CD14-positive monocyte (primary cell): ENCODE results near the gene ZGLP1. TPM values are rescaled to one million over a fixed set of nuclear protein-coding genes. Genes with fewer than 3 reads are reported as not detected.

ENCODE experiments used
- DNase-seq, 3 donors: peaks; one replicate each; pipeline ENCODE4 v3.0.0-alpha.2; 2011 to 2022
- H2AFZ ChIP-seq: 2 replicates; pipeline ENCODE4 v1.6.0; 2012; ENCODE audit warnings: mild to moderate bottlenecking, low read depth, low read length, inconsistent platforms; ENCODE audit not compliant: insufficient read depth, poor library complexity, severe bottlenecking
- H3K27ac ChIP-seq, 2 donors: 1 replicate in 1 of 2; 2 replicates in 1 of 2; pipeline ENCODE4 v1.5.1; 2012 to 2013; ENCODE audit warnings: low read length in 2 of 2, control low read depth in 1 of 2, inconsistent platforms in 1 of 2, low read depth in 1 of 2, mild to moderate bottlenecking in 1 of 2
- H3K27me3 ChIP-seq, 2 donors: one replicate each; pipeline versions ENCODE4 v1.6.0 to v1.6.1; 2011 to 2013; ENCODE audit warnings: low read length in 2 of 2; ENCODE audit not compliant: control insufficient read depth in 2 of 2, insufficient read depth in 2 of 2
- H3K36me3 ChIP-seq, 2 donors: replicated peaks in 1 of 2; 1 replicate in 1 of 2; 2 replicates in 1 of 2; pipeline versions ENCODE4 v1.5.1 to v1.6.1; 2012 to 2013; ENCODE audit warnings: low read length in 2 of 2, control low read depth in 1 of 2, inconsistent platforms in 1 of 2, mild to moderate bottlenecking in 1 of 2; ENCODE audit not compliant: insufficient read depth in 2 of 2, control insufficient read depth in 1 of 2
- H3K4me1 ChIP-seq, 2 donors: 1 replicate in 1 of 2; 2 replicates in 1 of 2; pipeline versions ENCODE4 v1.5.1 to v1.6.1; 2012 to 2013; ENCODE audit warnings: low read length in 2 of 2, control low read depth in 1 of 2, inconsistent platforms in 1 of 2, mild to moderate bottlenecking in 1 of 2, moderate library complexity in 1 of 2; ENCODE audit not compliant: insufficient read depth in 2 of 2, control insufficient read depth in 1 of 2
- H3K4me2 ChIP-seq: replicated peaks from 2 replicates; pipeline ENCODE3; 2012; ENCODE audit warnings: low read length, moderate library complexity, mild to moderate bottlenecking; ENCODE audit not compliant: poor library complexity, severe bottlenecking; ENCODE audit errors: extremely low read depth
- H3K4me3 ChIP-seq, 3 experiments: fragments of 200-600 bp in 1 of 3; sonication (generic) in 1 of 3; replicated peaks in 1 of 3; 1 replicate in 2 of 3; 2 replicates in 1 of 3; pipeline ENCODE4 v1.5.1; 2011 to 2013; ENCODE audit warnings: low read length in 3 of 3, mild to moderate bottlenecking in 3 of 3, control low read depth in 2 of 3, low read depth in 2 of 3, inconsistent platforms in 1 of 3, moderate library complexity in 1 of 3
- H3K79me2 ChIP-seq: 2 replicates; pipeline ENCODE4 v1.6.0; 2012; ENCODE audit warnings: mild to moderate bottlenecking, control low read depth, inconsistent platforms, low read length, moderate library complexity; ENCODE audit not compliant: insufficient read depth
- H3K9ac ChIP-seq: 2 replicates; pipeline ENCODE4 v1.6.0; 2017; ENCODE audit warnings: low read length, mild to moderate bottlenecking; ENCODE audit not compliant: insufficient read depth, poor library complexity, severe bottlenecking
- H3K9me3 ChIP-seq, 2 donors: replicated peaks in 1 of 2; 1 replicate in 1 of 2; 2 replicates in 1 of 2; pipeline versions ENCODE4 v1.5.1 to v1.6.1; 2012 to 2013; ENCODE audit warnings: low read length in 2 of 2, control low read depth in 1 of 2; ENCODE audit not compliant: control insufficient read depth in 1 of 2, insufficient read depth in 1 of 2
- H4K20me1 ChIP-seq: 2 replicates; pipeline ENCODE4 v1.6.0; 2012; ENCODE audit warnings: mild to moderate bottlenecking, low read length, control low read depth, moderate library complexity; ENCODE audit not compliant: insufficient read depth
- H3K27ac Mint-ChIP-seq, 7 donors: one replicate each; pipeline ENCODE4 v1.8.0; 2020; ENCODE audit warnings: mild to moderate bottlenecking in 7 of 7, mixed read lengths in 7 of 7, moderate library complexity in 6 of 7, inconsistent platforms in 2 of 7
- H3K27me3 Mint-ChIP-seq, 3 donors: one replicate each; pipeline ENCODE4 v1.8.0; 2021 to 2022; ENCODE audit warnings: low read depth in 3 of 3, mild to moderate bottlenecking in 3 of 3, mixed read lengths in 3 of 3, moderate library complexity in 3 of 3, inconsistent platforms in 1 of 3
- H3K36me3 Mint-ChIP-seq, 2 donors: one replicate each; pipeline ENCODE4 v1.8.0; 2020; ENCODE audit warnings: mixed read lengths in 2 of 2, inconsistent platforms in 1 of 2, mild to moderate bottlenecking in 1 of 2
- H3K4me1 Mint-ChIP-seq: one replicate; pipeline ENCODE4 v1.8.0; 2020; ENCODE audit warnings: mild to moderate bottlenecking, mixed read lengths
- H3K4me3 Mint-ChIP-seq, 2 donors: one replicate each; pipeline ENCODE4 v1.8.0; 2020; ENCODE audit warnings: mild to moderate bottlenecking in 2 of 2, mixed read lengths in 2 of 2, moderate library complexity in 1 of 2
- H3K9me3 Mint-ChIP-seq, 7 donors: one replicate each; pipeline ENCODE4 v1.8.0; 2020 to 2022; ENCODE audit warnings: mixed read lengths in 7 of 7, mild to moderate bottlenecking in 6 of 7, moderate library complexity in 6 of 7, inconsistent platforms in 2 of 7
- WGBS: methylation state at CpG from one replicate; pipeline ENCODE4 v1.1.5; 2013; ENCODE audit warnings: missing lambda C conversion rate; ENCODE audit not compliant: insufficient coverage; 5-methylcytosine and 5-hydroxymethylcytosine counted together
- intact Hi-C, 2 donors: fragments of 100-400 bp; cut with micrococcal nuclease; formaldehyde crosslinking; loops; one replicate each; pipeline versions ENCODE4 v1.15.0 to v1.15.1; 2023
- polyA plus RNA-seq, 3 donors: library from polyadenylated mRNA; depleted of rRNA in 1 of 3; unstranded in 2 of 3; stranded (reverse) in 1 of 3; fragments of 300-500 nt in 2 of 3; fragments of >200 nt in 1 of 3; fragmentation: Illumina TruSeq in 2 of 3; gene quantifications; 1 replicate in 2 of 3; 2 replicates in 1 of 3; pipeline ENCODE4 v1.2.3, GENCODE V29; 2012 to 2021
- TF ChIP-seq, protein P1 (sequence below): fragments of 200-600 bp; IDR thresholded peaks from one replicate; pipeline ENCODE4 v1.8.0; 2022; ENCODE audit warnings: antibody characterized with exemption, mild to moderate bottlenecking

The ZGLP1 gene
- polyA plus RNA-seq, 3 donors = 3.5 to 11.7 (median 9.4) TPM

DNA sequence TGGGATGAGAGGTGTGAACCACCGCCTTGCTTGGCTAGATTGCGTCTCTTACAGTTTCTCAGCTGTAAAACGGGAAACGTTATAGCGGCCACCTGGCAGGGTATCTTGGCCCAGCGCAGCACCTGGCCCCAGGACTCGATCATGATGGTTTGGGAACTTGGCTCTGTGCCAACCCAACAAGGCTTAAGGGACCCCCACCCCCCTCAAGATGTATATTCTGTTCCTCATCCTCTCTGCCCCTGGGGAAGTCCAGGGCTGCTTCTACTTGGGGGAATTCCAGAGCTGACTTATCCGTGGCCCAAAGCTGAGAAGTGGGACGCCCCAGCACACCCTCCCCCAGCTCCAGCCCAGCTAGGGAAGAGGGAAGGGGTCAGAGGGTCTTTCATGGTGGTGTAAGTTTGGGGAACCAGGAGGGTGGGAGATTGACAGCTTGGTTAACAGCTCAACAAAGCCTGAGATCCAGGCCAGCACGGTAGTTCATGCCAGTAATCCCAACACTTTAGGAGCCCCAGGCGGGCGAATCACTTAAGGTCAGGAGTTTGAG is 38.0 kb downstream of the ZGLP1 start:
- Histone ChIP-seq H3K9me3 (no peaks in the 10 kb centered on the region), H3K4me1 (peaks cover 42 to 60% of the 10 kb centered on the region in 2 donors), H3K36me3 (peaks cover 19 to 29% of the 10 kb centered on the region in 2 donors), H3K9ac (peak overlapping the region; percentile 92), H3K4me2 (peak overlapping the region; percentile 89), H3K27ac (peak overlapping the region; percentile 95 to 96), H4K20me1 (peaks cover 56% of the 10 kb centered on the region), H3K79me2 (peaks cover 30% of the 10 kb centered on the region), H2AFZ (no peak overlapping the region), H3K27me3 (no peaks in the 10 kb centered on the region), H3K4me3 (peak overlapping the region; percentile 75 to 96 (median 76))
- Mint-ChIP-seq H3K9me3 (peaks cover 0 to 2% (median 0%) of the 10 kb centered on the region in 7 donors), H3K4me1 (peaks cover 41% of the 10 kb centered on the region), H3K36me3 (peaks cover 23 to 49% of the 10 kb centered on the region in 2 donors), H3K27ac (peak overlapping the region; percentile 97 to 99 (median 98)), H3K4me3 (peak overlapping the region; percentile 88 to 93), H3K27me3 (peaks cover 2 to 4% (median 3%) of the 10 kb centered on the region in 3 donors)
- intact Hi-C loops = loop anchor here (2.0 to 5.0 kb wide), 3 partner anchors 61 to 109 kb away; partner anchors contain the start of genes RAVER1 (in 2 of the 2) and TYK2 (in 1 of the 2)
- TF ChIP-seq, protein P1, sequence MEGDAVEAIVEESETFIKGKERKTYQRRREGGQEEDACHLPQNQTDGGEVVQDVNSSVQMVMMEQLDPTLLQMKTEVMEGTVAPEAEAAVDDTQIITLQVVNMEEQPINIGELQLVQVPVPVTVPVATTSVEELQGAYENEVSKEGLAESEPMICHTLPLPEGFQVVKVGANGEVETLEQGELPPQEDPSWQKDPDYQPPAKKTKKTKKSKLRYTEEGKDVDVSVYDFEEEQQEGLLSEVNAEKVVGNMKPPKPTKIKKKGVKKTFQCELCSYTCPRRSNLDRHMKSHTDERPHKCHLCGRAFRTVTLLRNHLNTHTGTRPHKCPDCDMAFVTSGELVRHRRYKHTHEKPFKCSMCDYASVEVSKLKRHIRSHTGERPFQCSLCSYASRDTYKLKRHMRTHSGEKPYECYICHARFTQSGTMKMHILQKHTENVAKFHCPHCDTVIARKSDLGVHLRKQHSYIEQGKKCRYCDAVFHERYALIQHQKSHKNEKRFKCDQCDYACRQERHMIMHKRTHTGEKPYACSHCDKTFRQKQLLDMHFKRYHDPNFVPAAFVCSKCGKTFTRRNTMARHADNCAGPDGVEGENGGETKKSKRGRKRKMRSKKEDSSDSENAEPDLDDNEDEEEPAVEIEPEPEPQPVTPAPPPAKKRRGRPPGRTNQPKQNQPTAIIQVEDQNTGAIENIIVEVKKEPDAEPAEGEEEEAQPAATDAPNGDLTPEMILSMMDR = no peak
- DNase-seq = peak; percentile 74 to 96 (median 84)
- WGBS = 3% methylated on average over 6 of the region's 12 CpGs

DNA sequence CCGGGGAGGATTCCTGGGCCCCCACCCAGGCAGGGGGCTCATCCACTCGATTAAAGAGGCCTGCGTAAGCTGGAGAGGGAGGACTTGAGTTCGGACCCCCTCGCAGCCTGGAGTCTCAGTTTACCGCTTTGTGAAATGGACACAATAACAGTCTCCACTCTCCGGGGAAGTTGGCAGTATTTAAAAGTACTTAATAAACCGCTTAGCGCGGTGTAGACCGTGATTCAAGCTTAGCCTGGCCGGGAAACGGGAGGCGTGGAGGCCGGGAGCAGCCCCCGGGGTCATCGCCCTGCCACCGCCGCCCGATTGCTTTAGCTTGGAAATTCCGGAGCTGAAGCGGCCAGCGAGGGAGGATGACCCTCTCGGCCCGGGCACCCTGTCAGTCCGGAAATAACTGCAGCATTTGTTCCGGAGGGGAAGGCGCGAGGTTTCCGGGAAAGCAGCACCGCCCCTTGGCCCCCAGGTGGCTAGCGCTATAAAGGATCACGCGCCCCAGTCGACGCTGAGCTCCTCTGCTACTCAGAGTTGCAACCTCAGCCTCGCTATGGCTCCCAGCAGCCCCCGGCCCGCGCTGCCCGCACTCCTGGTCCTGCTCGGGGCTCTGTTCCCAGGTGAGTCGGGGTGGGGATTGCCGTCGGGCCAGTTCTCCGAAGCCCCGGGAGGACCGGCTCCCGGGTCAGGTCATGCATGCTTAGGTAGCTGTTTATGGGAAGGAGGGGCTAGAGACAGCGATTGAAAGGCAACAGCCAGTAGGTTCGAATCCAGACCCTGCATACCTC is 38.8 kb downstream of the ZGLP1 start, which contains the start of gene ICAM1:
Gene ICAM1, plus strand, starts transcription at position 505 of the 779 bp plus-strand sequence. Its CDS starts 40 bp downstream, at position 545.
- TF ChIP-seq, protein P1 = peak; percentile 14
- intact Hi-C loops = loop anchor here (2.0 to 5.0 kb wide), 3 partner anchors 61 to 110 kb away; partner anchors contain the start of genes RAVER1 (in 2 of the 2) and TYK2 (in 1 of the 2)
- DNase-seq = peak; percentile 91 to 99 (median 95)
- H3K27ac Mint-ChIP-seq = peak within 1 kb of the TSS; percentile 97 to 99 (median 98)
- H3K36me3 Mint-ChIP-seq = peaks cover 20 to 41% of the 10 kb centered on the region in 2 donors
- peaks cover 0 to 2% (median 0%) of the 10 kb centered on the region in 7 donors for H3K9me3 Mint-ChIP-seq
- peaks cover 30% of the 10 kb centered on the region for H3K79me2 ChIP-seq
- no peaks in the 10 kb centered on the region for H3K27me3 ChIP-seq
- H3K36me3 ChIP-seq = peaks cover 14 to 21% of the 10 kb centered on the region in 2 donors
- H4K20me1 ChIP-seq = peaks cover 48% of the 10 kb centered on the region
- peak within 1 kb of the TSS; percentile 95 to 96 for H3K27ac ChIP-seq
- peaks cover 42 to 55% of the 10 kb centered on the region in 2 donors for H3K4me1 ChIP-seq
- H3K4me3 ChIP-seq = peak within 1 kb of the TSS; percentile 75 to 96 (median 76)
- under 1% methylated on average over 45 of the region's 51 CpGs for WGBS
- peak within 1 kb of the TSS; percentile 92 for H3K9ac ChIP-seq
- no peaks in the 10 kb centered on the region for H3K9me3 ChIP-seq
- peaks cover 2 to 4% (median 3%) of the 10 kb centered on the region in 3 donors for H3K27me3 Mint-ChIP-seq
- peak within 1 kb of the TSS; percentile 89 for H3K4me2 ChIP-seq
- H2AFZ ChIP-seq = peak within 1 kb of the TSS; percentile 73
- H3K4me3 Mint-ChIP-seq = peak within 1 kb of the TSS; percentile 88 to 93
- peaks cover 41% of the 10 kb centered on the region for H3K4me1 Mint-ChIP-seq
